ENCODE measurements around the gene MACF1. TPM values are rescaled to one million over a fixed set of nuclear protein-coding genes. Genes with fewer than 3 reads are reported as not detected.

The MACF1 gene
- total RNA-seq, 1 donor from 2014 or later = 694 TPM

GRCh38 chr1:39397487-39397886 is 193.0 kb downstream of the MACF1 start:
- FAIRE-seq = no peak
- Mint-ChIP-seq H3K36me3 (ENCODE audit: low read depth, unreplicated experiment) (peaks cover 4% of the 10 kb centered on the region), H3K9me3 (ENCODE audit: unreplicated experiment) (no peaks in the 10 kb centered on the region), H3K4me1 (ENCODE audit: low read depth, unreplicated experiment) (peaks cover 76% of the 10 kb centered on the region), H3K4me3 (ENCODE audit: unreplicated experiment) (peak overlapping the region; percentile 54), H3K27me3 (ENCODE audit: low read depth, unreplicated experiment) (no peaks in the 10 kb centered on the region), H3K27ac (ENCODE audit: unreplicated experiment) (peak overlapping the region; percentile 98)
- Histone ChIP-seq H3K4me3 (ENCODE audit: insufficient read depth, low read depth, low read length) (no peak overlapping the region), H3K36me3 (ENCODE audit: insufficient read depth, low read length) (peaks cover 3% of the 10 kb centered on the region), H3K9me3 (ENCODE audit: insufficient read depth, low read depth, low read length) (no peaks in the 10 kb centered on the region), H3K4me1 (ENCODE audit: insufficient read depth, low read length) (peaks cover 67% of the 10 kb centered on the region), H3K27me3 (ENCODE audit: insufficient read depth, low read length) (no peaks in the 10 kb centered on the region), H3K27ac (ENCODE audit: low read depth, low read length) (peak overlapping the region; percentile 84), H3K79me2 (ENCODE audit: insufficient read depth, low read length) (peaks cover 74% of the 10 kb centered on the region), H3K9ac (ENCODE audit: low read length) (peak overlapping the region; percentile 59), H4K20me1 (ENCODE audit: insufficient read depth, low read length) (no peaks in the 10 kb centered on the region), H2AFZ (ENCODE audit: low read depth, low read length) (no peak overlapping the region), H3K4me2 (ENCODE audit: low read length) (peak overlapping the region; percentile 59)
- no peak for DNase-seq (ENCODE audit: low read depth)
- no peak for TF ChIP-seq EZH2 (IDR thresholded peaks at IDR 0.05; ENCODE audit: insufficient read depth, low read length)
- no peak for TF ChIP-seq CTCF (IDR thresholded peaks at IDR 0.05; ENCODE audit: insufficient read depth, low read depth, low read length)

GRCh38 chr1:39398278-39399021 is 194.0 kb downstream of the MACF1 start:
- Mint-ChIP-seq H3K4me3 (ENCODE audit: unreplicated experiment) (peak overlapping the region; percentile 43), H3K36me3 (ENCODE audit: low read depth, unreplicated experiment) (no peaks in the 10 kb centered on the region), H3K4me1 (ENCODE audit: low read depth, unreplicated experiment) (peaks cover 72% of the 10 kb centered on the region), H3K9me3 (ENCODE audit: unreplicated experiment) (no peaks in the 10 kb centered on the region), H3K27me3 (ENCODE audit: low read depth, unreplicated experiment) (no peaks in the 10 kb centered on the region), H3K27ac (ENCODE audit: unreplicated experiment) (peak overlapping the region; percentile 98)
- Histone ChIP-seq H3K36me3 (ENCODE audit: insufficient read depth, low read length) (no peaks in the 10 kb centered on the region), H3K27me3 (ENCODE audit: insufficient read depth, low read length) (no peaks in the 10 kb centered on the region), H3K79me2 (ENCODE audit: insufficient read depth, low read length) (peaks cover 71% of the 10 kb centered on the region), H3K4me3 (ENCODE audit: insufficient read depth, low read depth, low read length) (no peak overlapping the region), H3K4me2 (ENCODE audit: low read length) (peak overlapping the region; percentile 59), H3K9me3 (ENCODE audit: insufficient read depth, low read depth, low read length) (no peaks in the 10 kb centered on the region), H2AFZ (ENCODE audit: low read depth, low read length) (no peak overlapping the region), H4K20me1 (ENCODE audit: insufficient read depth, low read length) (no peaks in the 10 kb centered on the region), H3K9ac (ENCODE audit: low read length) (peak overlapping the region; percentile 60), H3K27ac (ENCODE audit: low read depth, low read length) (peak overlapping the region; percentile 84), H3K4me1 (ENCODE audit: insufficient read depth, low read length) (peaks cover 57% of the 10 kb centered on the region)
- DNase-seq (ENCODE audit: low read depth) = peak; percentile 99
- peak; percentile 76 for FAIRE-seq
- TF ChIP-seq CTCF (IDR thresholded peaks at IDR 0.05; ENCODE audit: insufficient read depth, low read depth, low read length) (peak; percentile 3), EZH2 (IDR thresholded peaks at IDR 0.05; ENCODE audit: insufficient read depth, low read length) (no peak)

GRCh38 chr1:39401106-39401505 is 196.6 kb downstream of the MACF1 start:
- TF ChIP-seq CTCF (IDR thresholded peaks at IDR 0.05; ENCODE audit: insufficient read depth, low read depth, low read length) = no peak
- no peak for TF ChIP-seq EZH2 (IDR thresholded peaks at IDR 0.05; ENCODE audit: insufficient read depth, low read length)
- no peaks in the 10 kb centered on the region for H3K36me3 ChIP-seq (ENCODE audit: insufficient read depth, low read length)
- peaks cover 2% of the 10 kb centered on the region for H3K36me3 Mint-ChIP-seq (ENCODE audit: low read depth, unreplicated experiment)
- DNase-seq (ENCODE audit: low read depth) (no peak), FAIRE-seq (no peak)
- H3K4me2 ChIP-seq (ENCODE audit: low read length) = no peak overlapping the region
- no peaks in the 10 kb centered on the region for H3K27me3 ChIP-seq (ENCODE audit: insufficient read depth, low read length)
- H3K9ac ChIP-seq (ENCODE audit: low read length) = no peak overlapping the region
- peaks cover 72% of the 10 kb centered on the region for H3K79me2 ChIP-seq (ENCODE audit: insufficient read depth, low read length)
- H3K9me3 ChIP-seq (ENCODE audit: insufficient read depth, low read depth, low read length) = no peaks in the 10 kb centered on the region
- peak overlapping the region; percentile 55 for H3K27ac Mint-ChIP-seq (ENCODE audit: unreplicated experiment)
- H2AFZ ChIP-seq (ENCODE audit: low read depth, low read length) = no peak overlapping the region
- H3K27me3 Mint-ChIP-seq (ENCODE audit: low read depth, unreplicated experiment) = no peaks in the 10 kb centered on the region
- H3K4me3 Mint-ChIP-seq (ENCODE audit: unreplicated experiment) = no peak overlapping the region
- H4K20me1 ChIP-seq (ENCODE audit: insufficient read depth, low read length) = no peaks in the 10 kb centered on the region
- no peak overlapping the region for H3K4me3 ChIP-seq (ENCODE audit: insufficient read depth, low read depth, low read length)
- no peaks in the 10 kb centered on the region for H3K9me3 Mint-ChIP-seq (ENCODE audit: unreplicated experiment)
- no peak overlapping the region for H3K27ac ChIP-seq (ENCODE audit: low read depth, low read length)
- H3K4me1 ChIP-seq (ENCODE audit: insufficient read depth, low read length) = peaks cover 50% of the 10 kb centered on the region
- H3K4me1 Mint-ChIP-seq (ENCODE audit: low read depth, unreplicated experiment) = peaks cover 60% of the 10 kb centered on the region
